A549 (cell line): Measurements from ENCODE around the gene MXD4. TPM values are rescaled to one million over a fixed set of nuclear protein-coding genes. Genes with fewer than 3 reads are reported as not detected.

Experiments
- ATAC-seq, 2 experiments: fragments of 200-7000 bp in 1 of 2; fragments of >200 bp in 1 of 2; cut with Nextera tagmentation in 1 of 2; cut with Tn5 transposase in 1 of 2; 3 replicates each; pipeline versions ENCODE4 v1.8.0 to v1.9.1; 2018 to 2020; ENCODE audit warnings: mild to moderate bottlenecking in 1 of 2, moderate library complexity in 1 of 2
- CTCF ChIA-PET: fragments of 300-600 bp; sonication (Branson Sonifier 250); formaldehyde crosslinking; extraction: SDS; loops from one replicate; lab custom pipeline; 2021; ENCODE audit warnings: antibody characterized with exemption, inconsistent platforms; lab: Yijun Ruan, JAX
- POLR2A ChIA-PET: fragments of 350-600 bp; formaldehyde crosslinking; extraction: SDS; loops from one replicate; lab custom pipeline; 2021; ENCODE audit warnings: antibody characterized with exemption, inconsistent platforms; lab: Yijun Ruan, JAX
- DNase-seq, 2 experiments: peaks; one replicate each; pipeline versions ENCODE4 v3.0.0 to v3.0.0-alpha.2; 2011 to 2016; ENCODE audit warnings: low read depth in 1 of 2, low spot score in 1 of 2
- FAIRE-seq: peaks from 2 replicates; lab custom pipeline; 2011; peaks lifted over from hg19 to GRCh38; lab: Jason Lieb, UNC
- H3K27ac ChIP-seq, 2 experiments: fragments of >200 bp; sonication (Bioruptor Twin); formaldehyde crosslinking; 3 replicates each; pipeline ENCODE4 v1.5.1; 2016 to 2017
- H3K4me1 ChIP-seq: fragments of >200 bp; sonication (Bioruptor Twin); formaldehyde crosslinking; 3 replicates; pipeline ENCODE4 v1.6.1; 2016
- H3K4me2 ChIP-seq: fragments of >200 bp; sonication (Bioruptor Twin); formaldehyde crosslinking; 3 replicates; pipeline ENCODE4 v1.6.1; 2016
- H3K4me3 ChIP-seq: fragments of >200 bp; sonication (Bioruptor Twin); formaldehyde crosslinking; 3 replicates; pipeline ENCODE4 v1.5.1; 2016
- H3K9me3 ChIP-seq: fragments of >200 bp; sonication (Bioruptor Twin); formaldehyde crosslinking; 3 replicates; pipeline ENCODE4 v1.6.1; 2016
- ATOH8 ChIP-seq: fragments of 250-450 bp; sonication (Bioruptor Pico); IDR thresholded peaks from 2 replicates; pipeline ENCODE4 v1.5.0; 2020; ENCODE audit warnings: low read depth, mild to moderate bottlenecking, moderate library complexity
- CBX8 ChIP-seq: fragments of 200-600 bp; sonication (generic); IDR thresholded peaks from 2 replicates; pipeline ENCODE4 v1.6.1; 2016
- CHD2 ChIP-seq: fragments of 150-350 bp; IDR thresholded peaks from 2 replicates; pipeline ENCODE4 v1.6.1; 2014; ENCODE audit warnings: low read length; ENCODE audit not compliant: partially characterized antibody
- EHF ChIP-seq: fragments of 250-450 bp; sonication (Bioruptor Pico); IDR thresholded peaks from 2 replicates; pipeline ENCODE4 v1.5.0; 2020; ENCODE audit warnings: mild to moderate bottlenecking
- FOSL2 ChIP-seq, 2 experiments: fragments of 450-650 bp in 1 of 2; fragments of >200 bp in 1 of 2; sonication (Bioruptor Twin) in 1 of 2; formaldehyde crosslinking; IDR thresholded peaks; 2 replicates each; pipeline versions ENCODE4 v1.5.0 to v1.6.1; 2016 to 2020; ENCODE audit warnings: mild to moderate bottlenecking in 1 of 2, moderate library complexity in 1 of 2
- GATA3 ChIP-seq: IDR thresholded peaks from 2 replicates; pipeline ENCODE4 v1.6.1; 2012; ENCODE audit warnings: borderline replicate concordance
- HDAC2 ChIP-seq: fragments of 200-600 bp; sonication (generic); IDR thresholded peaks from 2 replicates; pipeline ENCODE4 v1.6.1; 2016
- HMGXB4 ChIP-seq: fragments of 250-450 bp; sonication (Bioruptor Pico); IDR thresholded peaks from 2 replicates; pipeline ENCODE4 v1.5.0; 2021; ENCODE audit warnings: mild to moderate bottlenecking, moderate library complexity, borderline replicate concordance
- HOXB13 ChIP-seq: fragments of 250-450 bp; sonication (Bioruptor Pico); IDR thresholded peaks from 2 replicates; pipeline ENCODE4 v1.5.0; 2020; ENCODE audit warnings: low read depth, mild to moderate bottlenecking, moderate library complexity
- JUN ChIP-seq, 2 experiments: fragments of >200 bp; sonication (Bioruptor Twin); formaldehyde crosslinking; IDR thresholded peaks; 2 replicates in 1 of 2; 3 replicates in 1 of 2; pipeline ENCODE4 v1.6.1; 2016 to 2017
- KDM1A ChIP-seq: fragments of 200-600 bp; sonication (generic); IDR thresholded peaks from 2 replicates; pipeline ENCODE4 v1.6.1; 2016; ENCODE audit warnings: low read depth, mild to moderate bottlenecking
- KDM5A ChIP-seq: fragments of 200-600 bp; sonication (generic); IDR thresholded peaks from 2 replicates; pipeline ENCODE4 v1.6.1; 2016; ENCODE audit warnings: antibody characterized with exemption, mild to moderate bottlenecking
- PBX3 ChIP-seq: IDR thresholded peaks from 2 replicates; pipeline ENCODE4 v1.6.1; 2012
- POLR2A ChIP-seq: IDR thresholded peaks from 2 replicates; pipeline ENCODE4 v1.6.1; 2012; ENCODE audit warnings: mild to moderate bottlenecking, low read length
- RFX5 ChIP-seq: fragments of 450-650 bp; IDR thresholded peaks from 2 replicates; pipeline ENCODE4 v1.7.1; 2014; ENCODE audit warnings: antibody characterized with exemption, mild to moderate bottlenecking, moderate library complexity
- TP53 ChIP-seq: fragments of 250-450 bp; sonication (Bioruptor Pico); IDR thresholded peaks from 2 replicates; pipeline ENCODE4 v1.5.0; 2021; ENCODE audit warnings: mild to moderate bottlenecking, moderate library complexity
- ZFP36 ChIP-seq: fragments of 450-650 bp; IDR thresholded peaks from 2 replicates; pipeline ENCODE4 v1.6.1; 2014; ENCODE audit warnings: borderline replicate concordance; ENCODE audit not compliant: partially characterized antibody
- ZNF302 ChIP-seq: fragments of 250-450 bp; sonication (Bioruptor Pico); IDR thresholded peaks from 2 replicates; pipeline ENCODE4 v1.9.0; 2021; ENCODE audit warnings: inconsistent platforms, mild to moderate bottlenecking, moderate library complexity
- WGBS: methylation state at CpG from one replicate; pipeline ENCODE4 v1.1.6; 2017; ENCODE audit errors: missing lambda C conversion rate; 5-methylcytosine and 5-hydroxymethylcytosine counted together
- polyA plus RNA-seq, 4 experiments: library from polyadenylated mRNA; depleted of rRNA in 3 of 4; stranded (reverse); fragments of >200 nt; fragmentation: RNase III in 1 of 4; extraction: RNeasy Plus Mini Kit Qiagen cat#74134 plus additional on column Dnase treatment in 1 of 4; gene quantifications; 2 replicates in 3 of 4; 3 replicates in 1 of 4; pipeline ENCODE4 v1.2.3, GENCODE V29; 2011 to 2017
- TF ChIP-seq, protein P1 (sequence below): fragments of 450-650 bp; IDR thresholded peaks from 2 replicates; pipeline ENCODE4 v1.6.1; 2014; ENCODE audit warnings: antibody characterized with exemption
- TF ChIP-seq, protein P2 (sequence below): IDR thresholded peaks from 2 replicates; pipeline ENCODE4 v1.6.1; 2012

Gene MXD4
- polyA plus RNA-seq, 2 of the 4 experiments (the other 2 are of a cell fraction): 10.8 to 18.5 TPM

- no peak for TF ChIP-seq PBX3
- no peak for TF ChIP-seq JUN (IDR thresholded peaks at IDR 0.05)
- TF ChIP-seq HDAC2: no peak
- TF ChIP-seq GATA3: no peak
- TF ChIP-seq, protein P1, sequence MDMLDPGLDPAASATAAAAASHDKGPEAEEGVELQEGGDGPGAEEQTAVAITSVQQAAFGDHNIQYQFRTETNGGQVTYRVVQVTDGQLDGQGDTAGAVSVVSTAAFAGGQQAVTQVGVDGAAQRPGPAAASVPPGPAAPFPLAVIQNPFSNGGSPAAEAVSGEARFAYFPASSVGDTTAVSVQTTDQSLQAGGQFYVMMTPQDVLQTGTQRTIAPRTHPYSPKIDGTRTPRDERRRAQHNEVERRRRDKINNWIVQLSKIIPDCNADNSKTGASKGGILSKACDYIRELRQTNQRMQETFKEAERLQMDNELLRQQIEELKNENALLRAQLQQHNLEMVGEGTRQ: no peak
- TF ChIP-seq KDM5A: no peak
Measured at GRCh38 chr4:2289955-2290333, 28.0 kb upstream of the MXD4 start (continued).

- no peak for TF ChIP-seq RFX5
- no peak for TF ChIP-seq POLR2A
- no peak for TF ChIP-seq CHD2
- TF ChIP-seq, protein P2, sequence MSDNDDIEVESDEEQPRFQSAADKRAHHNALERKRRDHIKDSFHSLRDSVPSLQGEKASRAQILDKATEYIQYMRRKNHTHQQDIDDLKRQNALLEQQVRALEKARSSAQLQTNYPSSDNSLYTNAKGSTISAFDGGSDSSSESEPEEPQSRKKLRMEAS: no peak
- no peak for TF ChIP-seq ZNF302 (CRISPR knock-in tag)
- TF ChIP-seq FOSL2 (IDR thresholded peaks at IDR 0.05): no peak
- TF ChIP-seq FOSL2 (CRISPR knock-in tag; IDR thresholded peaks at IDR 0.05): no peak
- TF ChIP-seq CBX8: no peak
- TF ChIP-seq KDM1A: no peak
- no peak for TF ChIP-seq TP53 (CRISPR knock-in tag)
- TF ChIP-seq, all 56 proteins: peak for 0
- no peak for DNase-seq
- ATAC-seq: no peak
- Histone ChIP-seq H3K9me3 (no peaks in the 10 kb centered on the region), H3K4me3 (no peak overlapping the region), H3K4me1 (no peaks in the 10 kb centered on the region), H3K27ac (no peak overlapping the region), H3K4me2 (no peak overlapping the region)
- ChIA-PET POLR2A (no interaction called here), CTCF (interaction anchor here (1.1 to 1.5 kb wide), 2 partner anchors 9 to 33 kb away, joined by 3 read pairs; no protein-coding TSS in a partner anchor)
- FAIRE-seq: no peak
- WGBS: 96% methylated on average over 4 of the region's 14 CpGs
Measured at GRCh38 chr4:2289311-2289954, 27.5 kb upstream of the MXD4 start.

- TF ChIP-seq ZFP36: peak; percentile 82
- no peak for TF ChIP-seq HMGXB4 (CRISPR knock-in tag)
- no peak for TF ChIP-seq HOXB13 (CRISPR knock-in tag)
- DNase-seq (no peak), FAIRE-seq (no peak), ATAC-seq (no peak)
- Histone ChIP-seq H3K4me1 (no peaks in the 10 kb centered on the region), H3K4me3 (no peak overlapping the region), H3K27ac (no peak overlapping the region), H3K4me2 (no peak overlapping the region), H3K9me3 (no peaks in the 10 kb centered on the region)
- WGBS: 100% methylated on average over 4 of the region's 10 CpGs
- CTCF ChIA-PET: no interaction called here
- POLR2A ChIA-PET: no interaction called here
Measured at GRCh38 chr4:2288051-2288541, 26.2 kb upstream of the MXD4 start.

DNA sequence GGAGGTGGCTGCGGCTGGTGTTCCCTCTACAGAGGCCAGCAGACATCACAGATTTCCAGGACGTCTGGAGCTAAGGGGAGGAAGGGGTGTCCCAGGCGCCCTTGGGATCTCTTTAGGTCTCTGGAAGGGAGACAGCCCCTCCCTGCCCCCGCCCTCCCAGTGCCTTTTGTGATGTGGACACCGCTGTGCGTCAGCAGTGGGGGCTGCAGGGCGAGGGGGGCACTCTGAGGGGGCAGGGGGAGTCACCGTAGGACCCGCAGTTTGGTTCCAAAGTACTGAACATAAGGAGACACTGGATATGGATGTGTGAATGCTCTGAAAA, 25.6 kb upstream of the MXD4 start:
- TF ChIP-seq GATA3 (no peak), EHF (CRISPR knock-in tag) (no peak), ATOH8 (CRISPR knock-in tag) (no peak)
- H3K4me1 ChIP-seq: no peaks in the 10 kb centered on the region
- FAIRE-seq (no peak), ATAC-seq (no peak; a peak in 1 of 6 replicates), DNase-seq (no peak)
- no peak overlapping the region for H3K4me2 ChIP-seq
- ChIA-PET CTCF (no interaction called here), POLR2A (no interaction called here)
- H3K4me3 ChIP-seq: no peak overlapping the region
- WGBS: 82% methylated on average over 7 of the region's 9 CpGs
- H3K9me3 ChIP-seq: no peaks in the 10 kb centered on the region
- H3K27ac ChIP-seq: no peak overlapping the region
